Small intestine (tissue), 7 donors: ENCODE measurements around the gene THAP11. TPM values are rescaled to one million over a fixed set of nuclear protein-coding genes. Genes with fewer than 3 reads are reported as not detected.

Experiments used
- DNase-seq, 2 donors: peaks; one replicate each; pipeline versions ENCODE4 v3.0.0 to v3.0.0-alpha.2; 2013
- FAIRE-seq: peaks from 2 replicates; lab custom pipeline; 2012; peaks lifted over from hg19 to GRCh38; lab: Jason Lieb, UNC
- H3K27ac ChIP-seq, 3 donors: one replicate each; pipeline ENCODE4 v1.5.1; 2013; ENCODE audit warnings: low read length in 2 of 3, mild to moderate bottlenecking in 2 of 3, control low read depth in 1 of 3, inconsistent platforms in 1 of 3, low read depth in 1 of 3, moderate library complexity in 1 of 3
- H3K27me3 ChIP-seq, 3 donors: one replicate each; pipeline ENCODE4 v1.6.1; 2013; ENCODE audit warnings: low read length in 3 of 3, inconsistent platforms in 1 of 3; ENCODE audit not compliant: control insufficient read depth in 3 of 3, insufficient read depth in 3 of 3
- H3K36me3 ChIP-seq, 3 donors: one replicate each; pipeline ENCODE4 v1.6.1; 2013; ENCODE audit warnings: low read length in 3 of 3, inconsistent platforms in 1 of 3, low read depth in 1 of 3, mild to moderate bottlenecking in 1 of 3, moderate library complexity in 1 of 3; ENCODE audit not compliant: control insufficient read depth in 3 of 3, insufficient read depth in 2 of 3
- H3K4me1 ChIP-seq, 3 donors: one replicate each; pipeline ENCODE4 v1.6.1; 2013; ENCODE audit warnings: low read length in 2 of 3, inconsistent platforms in 1 of 3, low read depth in 1 of 3, mild to moderate bottlenecking in 1 of 3, moderate library complexity in 1 of 3; ENCODE audit not compliant: control insufficient read depth in 3 of 3, insufficient read depth in 2 of 3
- H3K4me3 ChIP-seq, 3 donors: one replicate each; pipeline ENCODE4 v1.5.1; 2013; ENCODE audit warnings: low read length in 3 of 3, control low read depth in 1 of 3, inconsistent platforms in 1 of 3, low read depth in 1 of 3, mild to moderate bottlenecking in 1 of 3, moderate library complexity in 1 of 3
- H3K9me3 ChIP-seq, 2 donors: one replicate each; pipeline ENCODE4 v1.6.1; 2013; ENCODE audit warnings: low read depth in 1 of 2, low read length in 1 of 2; ENCODE audit not compliant: control insufficient read depth in 2 of 2, insufficient read depth in 1 of 2
- WGBS, 3 donors: extraction: QIAGEN DNeasy Blood & Tissue Kit; methylation state at CpG; one replicate each; pipeline ENCODE4 v1.1.7; 2013; 5-methylcytosine and 5-hydroxymethylcytosine counted together
- polyA plus RNA-seq, 4 donors: library from polyadenylated mRNA; stranded (reverse) in 3 of 4; unstranded in 1 of 4; fragments of 200-250 nt in 3 of 4; fragments of 120-200 nt in 1 of 4; gene quantifications; one replicate each; pipeline versions ENCODE4 v1.2.1 to v1.2.3, GENCODE V29; 2013
- donor health status: healthy with polysubstance abuse.
- donor health status: control.
- donor health status: control.
- donor health status: Bipolar disorder and iron deficiency.
- donor health status: healthy.

THAP11 gene
- polyA plus RNA-seq, 4 donors = 15.0 to 25.0 (median 19.2) TPM

- Histone ChIP-seq H3K4me1 (peaks cover 15 to 42% (median 17%) of the 10 kb centered on the region in 3 donors), H3K36me3 (peaks cover 0 to 36% (median 0%) of the 10 kb centered on the region in 3 donors), H3K9me3 (no peaks in the 10 kb centered on the region), H3K27me3 (no peaks in the 10 kb centered on the region), H3K4me3 (peak overlapping the region in 1 of 3 donors; percentile 66), H3K27ac (peak overlapping the region in 1 of 3 donors; percentile 88)
- FAIRE-seq (no peak), DNase-seq (no peak)
- 91 to 92% (median 91%) methylated on average over 11 of the region's 11 CpGs for WGBS, 3 donors
These were observed 6.0 kb downstream of the THAP11 start for GRCh38 chr16:67848118-67848517.

GRCh38 chr16:67853670-67854069, 11.6 kb downstream of the THAP11 start:
- Histone ChIP-seq H3K36me3 (peaks cover 0 to 54% (median 0%) of the 10 kb centered on the region in 3 donors), H3K4me1 (peaks cover 6 to 38% (median 7%) of the 10 kb centered on the region in 3 donors), H3K27me3 (no peaks in the 10 kb centered on the region), H3K27ac (no peak overlapping the region), H3K4me3 (no peak overlapping the region), H3K9me3 (no peaks in the 10 kb centered on the region)
- 94 to 100% (median 96%) methylated on average over 3 of the region's 3 CpGs for WGBS, 3 donors
- no peak for FAIRE-seq
- DNase-seq = no peak

GRCh38 chr16:67855789-67856188, 13.7 kb downstream of the THAP11 start:
- peak overlapping the region in 1 of 3 donors; percentile 48 for H3K27ac ChIP-seq
- WGBS, 3 donors = 77 to 85% (median 79%) methylated on average over 10 of the region's 10 CpGs
- DNase-seq (no peak), FAIRE-seq (no peak)
- H3K9me3 ChIP-seq = no peaks in the 10 kb centered on the region
- H3K4me1 ChIP-seq = peaks cover 7 to 35% (median 8%) of the 10 kb centered on the region in 3 donors
- H3K4me3 ChIP-seq = no peak overlapping the region
- H3K27me3 ChIP-seq = no peaks in the 10 kb centered on the region
- H3K36me3 ChIP-seq = peaks cover 0 to 52% (median 0%) of the 10 kb centered on the region in 3 donors

- DNase-seq (no peak), FAIRE-seq (no peak)
- Histone ChIP-seq H3K36me3 (peaks cover 0 to 57% (median 0%) of the 10 kb centered on the region in 3 donors), H3K27ac (peak overlapping the region in 2 of 3 donors; percentile 78 to 90), H3K9me3 (no peaks in the 10 kb centered on the region), H3K4me1 (peaks cover 7 to 35% (median 8%) of the 10 kb centered on the region in 3 donors), H3K4me3 (no peak overlapping the region), H3K27me3 (no peaks in the 10 kb centered on the region)
- WGBS, 3 donors = 82 to 93% (median 90%) methylated on average over 5 of the region's 5 CpGs
These were observed 14.9 kb downstream of the THAP11 start for GRCh38 chr16:67856927-67857546.

GRCh38 chr16:67857547-67858233, 15.6 kb downstream of the THAP11 start:
- H3K4me3 ChIP-seq = no peak overlapping the region
- DNase-seq (peak; percentile 95 to 97), FAIRE-seq (no peak)
- no peaks in the 10 kb centered on the region for H3K27me3 ChIP-seq
- H3K27ac ChIP-seq = peak overlapping the region in 2 of 3 donors; percentile 78 to 90
- H3K36me3 ChIP-seq = peaks cover 0 to 58% (median 0%) of the 10 kb centered on the region in 3 donors
- WGBS, 3 donors = 3 to 28% (median 28%) methylated on average over 3 of the region's 3 CpGs
- no peaks in the 10 kb centered on the region for H3K9me3 ChIP-seq
- peaks cover 7 to 35% (median 8%) of the 10 kb centered on the region in 3 donors for H3K4me1 ChIP-seq

- 40 to 61% (median 55%) methylated on average over 4 of the region's 4 CpGs for WGBS, 3 donors
- H3K27ac ChIP-seq = peak overlapping the region in 2 of 3 donors; percentile 65 to 90
- peaks cover 0 to 60% (median 0%) of the 10 kb centered on the region in 3 donors for H3K36me3 ChIP-seq
- no peaks in the 10 kb centered on the region for H3K27me3 ChIP-seq
- H3K4me1 ChIP-seq = peaks cover 7 to 35% (median 8%) of the 10 kb centered on the region in 3 donors
- FAIRE-seq (no peak), DNase-seq (peak; percentile 67 to 69)
- no peak overlapping the region for H3K4me3 ChIP-seq
- no peaks in the 10 kb centered on the region for H3K9me3 ChIP-seq
These were observed 16.4 kb downstream of the THAP11 start for GRCh38 chr16:67858500-67858899.

GRCh38 chr16:67860589-67861398, 18.7 kb downstream of the THAP11 start:
- FAIRE-seq (no peak), DNase-seq (no peak)
- H3K27ac ChIP-seq = peak overlapping the region in 1 of 3 donors; percentile 17
- no peaks in the 10 kb centered on the region for H3K27me3 ChIP-seq
- 80 to 88% (median 83%) methylated on average over 8 of the region's 8 CpGs for WGBS, 3 donors
- no peak overlapping the region for H3K4me3 ChIP-seq
- peaks cover 0 to 65% (median 0%) of the 10 kb centered on the region in 3 donors for H3K36me3 ChIP-seq
- peaks cover 7 to 24% (median 8%) of the 10 kb centered on the region in 3 donors for H3K4me1 ChIP-seq
- no peaks in the 10 kb centered on the region for H3K9me3 ChIP-seq

- Histone ChIP-seq H3K27ac (no peak overlapping the region), H3K27me3 (no peaks in the 10 kb centered on the region), H3K4me1 (peaks cover 7 to 19% (median 7%) of the 10 kb centered on the region in 3 donors), H3K4me3 (no peak overlapping the region), H3K36me3 (peaks cover 0 to 72% (median 0%) of the 10 kb centered on the region in 3 donors), H3K9me3 (no peaks in the 10 kb centered on the region)
- WGBS, 3 donors = 84 to 92% (median 90%) methylated on average over 6 of the region's 6 CpGs
- DNase-seq = no peak
- FAIRE-seq = no peak
These were observed 19.8 kb downstream of the THAP11 start for GRCh38 chr16:67861877-67862276.
